ENCODE measurements around the gene MAPKAPK5. TPM values are rescaled to one million over a fixed set of nuclear protein-coding genes. Genes with fewer than 3 reads are reported as not detected.
A peak's percentile ranks its signal among the peaks of the same experiment; 100 is the strongest.
"Not testable (repeated sequence)": the region's sequence is repeated elsewhere in the genome, so short reads cannot be mapped to it uniquely, and the experiment has no call there.

Gene MAPKAPK5
- total and polyA plus RNA-seq, 2 donors (not counting 3 experiments of a cell fraction or from before 2014, with no cell fraction given) = 22.8 to 47.1 TPM

DNA sequence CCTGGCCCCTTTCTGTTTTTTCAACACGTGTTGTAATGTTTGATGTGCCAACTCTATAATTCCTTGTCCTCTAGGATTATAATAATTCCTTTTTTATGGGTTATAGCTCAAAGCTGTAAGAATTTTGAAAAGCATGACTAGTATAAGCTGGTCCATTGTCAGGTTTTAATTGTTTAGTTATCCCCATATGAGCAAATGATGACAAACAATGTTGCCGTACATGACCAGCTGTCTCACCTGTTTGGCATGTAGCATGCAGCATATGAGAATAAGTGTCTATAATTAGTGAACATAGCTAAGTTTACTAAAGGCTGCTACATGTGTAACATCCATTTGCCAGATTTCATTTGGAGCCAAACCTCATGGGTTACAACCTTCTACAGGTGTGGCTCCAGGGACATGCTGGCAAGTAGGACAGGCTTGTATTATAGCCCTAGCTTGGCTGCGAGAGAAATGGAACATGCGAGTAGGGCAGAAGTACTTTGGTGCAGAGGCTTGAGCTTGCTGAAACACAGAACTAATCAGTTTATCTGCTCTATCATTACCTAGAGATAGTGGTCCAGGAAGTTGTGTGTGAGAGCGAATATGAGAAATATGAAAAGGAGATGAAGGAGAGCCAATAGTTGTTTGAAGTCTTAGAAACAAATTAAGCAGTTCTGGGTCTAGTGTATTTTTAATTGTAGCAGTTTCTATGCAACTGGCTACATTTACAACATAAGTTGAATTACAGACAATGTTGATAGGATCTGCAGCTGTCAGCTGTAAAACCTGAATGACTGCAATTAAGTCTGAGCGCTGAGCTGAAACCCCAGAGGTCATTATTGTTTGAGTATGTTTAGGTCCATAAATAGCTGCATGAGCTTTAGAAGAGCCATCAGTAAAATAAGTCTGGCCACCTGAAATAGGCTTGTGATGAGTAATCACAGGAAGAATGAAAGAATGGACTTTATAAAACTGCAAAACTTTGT, 22.6 kb upstream of the MAPKAPK5 start:
- FAIRE-seq (peak; percentile 62), DNase-seq (ENCODE audit: low read depth, low spot score) (no peak)
- Histone ChIP-seq H3K4me2 (ENCODE audit: insufficient read depth, low read length) (no peak overlapping the region), H3K36me3 (ENCODE audit: control insufficient read depth in 2 of 2, extremely low read depth in 1 of 2, insufficient read depth in 2 of 2, low read length in 2 of 2) (no peaks in the 10 kb centered on the region), H2AFZ (ENCODE audit: low read depth, low read length) (no peak overlapping the region), H3K79me2 (ENCODE audit: control insufficient read depth, insufficient read depth, low read length) (no peaks in the 10 kb centered on the region), H3K9ac (replicated peaks; ENCODE audit: extremely low read depth, insufficient read depth, low read length) (no peak overlapping the region), H3K4me1 (ENCODE audit: control insufficient read depth, extremely low read depth, insufficient read depth, low read length) (no peaks in the 10 kb centered on the region), H4K20me1 (replicated peaks; ENCODE audit: control insufficient read depth, extremely low read depth, insufficient read depth, low read length) (no peaks in the 10 kb centered on the region), H3K4me3 (replicated peaks in 1 of 3; ENCODE audit: insufficient read depth in 1 of 3, low read depth in 1 of 3, low read length in 3 of 3) (no peak overlapping the region), H3K9me1 (replicated peaks; ENCODE audit: control insufficient read depth, extremely low read depth, insufficient read depth, low read length) (no peaks in the 10 kb centered on the region), H3K27ac (ENCODE audit: insufficient read depth, low read depth, low read length) (no peak overlapping the region), H3K9me3 (replicated peaks; ENCODE audit: control insufficient read depth, insufficient read depth, low read length) (no peaks in the 10 kb centered on the region), H3K27me3 (ENCODE audit: control insufficient read depth in 2 of 2, insufficient read depth in 2 of 2, low read length in 2 of 2) (peaks cover 16 to 29% of the 10 kb centered on the region in 2 experiments)
- ChIA-PET POLR2A (interaction anchor here (0.5 kb wide), 1 partner anchor 668 kb away, joined by 4 read pairs; no protein-coding TSS in a partner anchor), CTCF (interaction anchor here (0.9 to 1.0 kb wide), 3 partner anchors 52 to 568 kb away, joined by 3 to 5 read pairs (median 4); partner anchors contain the start of gene ALDH2)
- intact Hi-C loops (cut with micrococcal nuclease) = no loop called here
- BruUV-seq (replicated peaks) = no TSS peak
- TF ChIP-seq FOS (IDR thresholded peaks at IDR 0.05; ENCODE audit: borderline replicate concordance, insufficient read depth, low read length) (no peak), MYC (IDR thresholded peaks at IDR 0.05; ENCODE audit: low read depth, low read length) (no peak), POLR2AphosphoS5 (IDR thresholded peaks at IDR 0.05; ENCODE audit: insufficient read depth, low read depth, low read length) (no peak), CTCF (IDR thresholded peaks at IDR 0.05; ENCODE audit: extremely low read depth in 1 of 2, insufficient read depth in 1 of 2, low read depth in 1 of 2, low read length in 2 of 2) (no peak), POLR2A (IDR thresholded peaks at IDR 0.05; ENCODE audit: low read depth, low read length) (no peak), GATA2 (IDR thresholded peaks at IDR 0.05; ENCODE audit: insufficient read depth, insufficient read length, low read depth, low read length) (no peak), JUN (IDR thresholded peaks at IDR 0.05; ENCODE audit: borderline replicate concordance, insufficient read depth, insufficient read length, low read depth) (no peak), EZH2 (IDR thresholded peaks at IDR 0.05; ENCODE audit: borderline replicate concordance, low read depth, low read length, severe bottlenecking) (no peak)
- TF ChIP-seq, protein P1, sequence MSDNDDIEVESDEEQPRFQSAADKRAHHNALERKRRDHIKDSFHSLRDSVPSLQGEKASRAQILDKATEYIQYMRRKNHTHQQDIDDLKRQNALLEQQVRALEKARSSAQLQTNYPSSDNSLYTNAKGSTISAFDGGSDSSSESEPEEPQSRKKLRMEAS (IDR thresholded peaks at IDR 0.05; ENCODE audit: insufficient read depth, insufficient read length) = no peak
- dilution Hi-C loops (cut with MboI; ENCODE audit: extremely low pct_ligation_motif_present, low sequenced_read_pairs) = loop anchor here (25.0 kb wide), 1 partner anchor 132 kb away; the partner anchor contains the start of genes ACAD10 and BRAP

GRCh38 chr12:111820828-111821227, 21.2 kb upstream of the MAPKAPK5 start:
- H3K9ac ChIP-seq (replicated peaks; ENCODE audit: extremely low read depth, insufficient read depth, low read length); H3K9me1 ChIP-seq (replicated peaks; ENCODE audit: control insufficient read depth, extremely low read depth, insufficient read depth, low read length); POLR2A ChIA-PET; H3K4me1 ChIP-seq (ENCODE audit: control insufficient read depth, extremely low read depth, insufficient read depth, low read length); H4K20me1 ChIP-seq (replicated peaks; ENCODE audit: control insufficient read depth, extremely low read depth, insufficient read depth, low read length); H3K79me2 ChIP-seq (ENCODE audit: control insufficient read depth, insufficient read depth, low read length); H3K9me3 ChIP-seq (replicated peaks; ENCODE audit: control insufficient read depth, insufficient read depth, low read length); DNase-seq (ENCODE audit: low read depth, low spot score); H3K36me3 ChIP-seq (ENCODE audit: control insufficient read depth in 2 of 2, extremely low read depth in 1 of 2, insufficient read depth in 2 of 2, low read length in 2 of 2); BruUV-seq (replicated peaks); H2AFZ ChIP-seq (ENCODE audit: low read depth, low read length); FAIRE-seq; H3K4me2 ChIP-seq (ENCODE audit: insufficient read depth, low read length); H3K27ac ChIP-seq (ENCODE audit: insufficient read depth, low read depth, low read length); CTCF ChIA-PET; intact Hi-C loops (cut with micrococcal nuclease); H3K4me3 ChIP-seq (replicated peaks in 1 of 3; ENCODE audit: insufficient read depth in 1 of 3, low read depth in 1 of 3, low read length in 3 of 3): not testable (repeated sequence)
- dilution Hi-C loops (cut with MboI; ENCODE audit: extremely low pct_ligation_motif_present, low sequenced_read_pairs) = loop anchor here (25.0 kb wide), 1 partner anchor 134 kb away; the partner anchor contains the start of genes ACAD10 and BRAP
- peaks cover 17 to 29% of the 10 kb centered on the region in 2 experiments for H3K27me3 ChIP-seq (ENCODE audit: control insufficient read depth in 2 of 2, insufficient read depth in 2 of 2, low read length in 2 of 2)

Data from endothelial cell of umbilical vein (primary cell).